Fibroblast of the aortic adventitia (primary cell): ENCODE data around the gene LDLRAD3. TPM values are rescaled to one million over a fixed set of nuclear protein-coding genes. Genes with fewer than 3 reads are reported as not detected.

Source experiments
- DNase-seq: peaks from one replicate; pipeline ENCODE4 v3.0.0-alpha.2; 2010; ENCODE audit warnings: low read depth
- H3K4me3 ChIP-seq: 2 replicates; pipeline ENCODE4 v1.5.1; 2011; ENCODE audit warnings: low read depth, mild to moderate bottlenecking, control low read depth, low read length, moderate library complexity
- total RNA-seq: library from RNA; depleted of rRNA; stranded (reverse); fragments of >200 nt; gene quantifications from 2 replicates; pipeline ENCODE4 v1.2.3, GENCODE V29; 2012; ENCODE audit warnings: low replicate concordance
- TF ChIP-seq, protein P1 (sequence below): IDR thresholded peaks from 2 replicates; pipeline ENCODE4 v1.5.1; 2011; ENCODE audit warnings: mild to moderate bottlenecking, low read length, control low read depth, inconsistent platforms; ENCODE audit not compliant: insufficient read depth

The LDLRAD3 gene
- total RNA-seq, 1 donor = 10.8 TPM

DNA sequence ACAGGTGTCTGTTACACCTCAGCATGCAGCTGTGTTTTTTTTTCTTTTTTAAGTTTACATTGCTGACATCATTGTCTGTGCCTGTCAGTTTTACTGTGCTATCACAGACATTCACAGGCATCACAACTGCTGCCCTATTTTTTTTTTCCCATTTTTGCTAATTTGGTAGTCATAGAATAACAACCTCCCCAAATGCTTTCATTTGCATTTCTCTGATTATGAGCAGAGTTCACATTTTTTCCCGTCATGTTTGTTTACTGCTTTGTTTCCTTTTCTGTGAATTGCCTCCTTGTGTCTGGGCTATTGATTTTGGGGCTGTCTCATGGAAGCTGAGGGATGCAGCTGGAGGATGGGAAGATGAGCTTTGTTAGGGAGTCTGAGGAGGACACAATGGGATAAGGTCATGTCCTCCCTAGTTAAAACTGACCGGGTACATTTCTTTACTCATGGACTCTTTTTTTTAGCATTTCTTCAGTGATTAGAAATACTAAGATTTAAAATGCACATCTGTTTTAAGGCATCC lies 155.1 kb downstream of the LDLRAD3 start:
- no peak for DNase-seq
- TF ChIP-seq, protein P1, sequence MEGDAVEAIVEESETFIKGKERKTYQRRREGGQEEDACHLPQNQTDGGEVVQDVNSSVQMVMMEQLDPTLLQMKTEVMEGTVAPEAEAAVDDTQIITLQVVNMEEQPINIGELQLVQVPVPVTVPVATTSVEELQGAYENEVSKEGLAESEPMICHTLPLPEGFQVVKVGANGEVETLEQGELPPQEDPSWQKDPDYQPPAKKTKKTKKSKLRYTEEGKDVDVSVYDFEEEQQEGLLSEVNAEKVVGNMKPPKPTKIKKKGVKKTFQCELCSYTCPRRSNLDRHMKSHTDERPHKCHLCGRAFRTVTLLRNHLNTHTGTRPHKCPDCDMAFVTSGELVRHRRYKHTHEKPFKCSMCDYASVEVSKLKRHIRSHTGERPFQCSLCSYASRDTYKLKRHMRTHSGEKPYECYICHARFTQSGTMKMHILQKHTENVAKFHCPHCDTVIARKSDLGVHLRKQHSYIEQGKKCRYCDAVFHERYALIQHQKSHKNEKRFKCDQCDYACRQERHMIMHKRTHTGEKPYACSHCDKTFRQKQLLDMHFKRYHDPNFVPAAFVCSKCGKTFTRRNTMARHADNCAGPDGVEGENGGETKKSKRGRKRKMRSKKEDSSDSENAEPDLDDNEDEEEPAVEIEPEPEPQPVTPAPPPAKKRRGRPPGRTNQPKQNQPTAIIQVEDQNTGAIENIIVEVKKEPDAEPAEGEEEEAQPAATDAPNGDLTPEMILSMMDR = no peak
- no peak overlapping the region for H3K4me3 ChIP-seq

DNA sequence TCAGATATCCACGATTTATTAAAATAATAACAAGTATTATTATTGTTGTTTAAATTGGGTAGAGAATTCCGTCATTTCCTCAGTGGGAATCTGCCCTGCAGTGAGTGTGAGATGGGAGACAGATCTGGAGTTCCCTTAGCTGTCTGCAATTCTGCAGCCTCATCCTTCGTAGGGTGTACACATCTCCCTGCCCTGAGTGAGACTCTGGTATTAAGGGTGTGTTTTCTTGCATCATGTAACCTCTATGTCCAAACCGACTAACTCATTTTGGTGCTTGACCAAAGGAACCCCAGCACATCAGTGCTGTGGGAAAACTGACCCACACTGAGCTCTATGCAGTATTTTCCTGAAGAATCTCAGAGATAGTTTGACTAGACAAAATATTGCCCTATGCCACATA lies 157.6 kb downstream of the LDLRAD3 start:
- no peak overlapping the region for H3K4me3 ChIP-seq
- TF ChIP-seq, protein P1 = no peak
- DNase-seq = no peak

DNA sequence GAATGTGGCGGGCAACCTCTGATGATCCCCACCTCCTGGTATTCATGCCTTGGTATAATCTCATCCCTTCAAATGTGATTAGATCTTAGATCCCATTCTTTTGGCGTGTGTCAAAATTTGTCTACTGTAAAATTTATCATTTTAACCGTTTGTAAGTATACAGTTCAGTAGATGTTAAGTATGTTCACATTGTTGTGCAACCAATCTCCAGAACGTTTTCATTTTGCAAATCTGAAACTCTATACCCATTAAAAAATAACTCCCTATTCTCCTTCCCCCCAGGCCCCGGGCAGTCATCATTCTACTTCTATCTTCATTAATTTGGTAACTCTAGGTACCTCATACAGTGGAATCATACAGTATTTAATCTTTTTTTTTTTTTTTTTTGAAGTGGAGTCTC lies 159.0 kb downstream of the LDLRAD3 start:
- TF ChIP-seq, protein P1 = no peak
- H3K4me3 ChIP-seq = no peak overlapping the region
- no peak for DNase-seq

DNA sequence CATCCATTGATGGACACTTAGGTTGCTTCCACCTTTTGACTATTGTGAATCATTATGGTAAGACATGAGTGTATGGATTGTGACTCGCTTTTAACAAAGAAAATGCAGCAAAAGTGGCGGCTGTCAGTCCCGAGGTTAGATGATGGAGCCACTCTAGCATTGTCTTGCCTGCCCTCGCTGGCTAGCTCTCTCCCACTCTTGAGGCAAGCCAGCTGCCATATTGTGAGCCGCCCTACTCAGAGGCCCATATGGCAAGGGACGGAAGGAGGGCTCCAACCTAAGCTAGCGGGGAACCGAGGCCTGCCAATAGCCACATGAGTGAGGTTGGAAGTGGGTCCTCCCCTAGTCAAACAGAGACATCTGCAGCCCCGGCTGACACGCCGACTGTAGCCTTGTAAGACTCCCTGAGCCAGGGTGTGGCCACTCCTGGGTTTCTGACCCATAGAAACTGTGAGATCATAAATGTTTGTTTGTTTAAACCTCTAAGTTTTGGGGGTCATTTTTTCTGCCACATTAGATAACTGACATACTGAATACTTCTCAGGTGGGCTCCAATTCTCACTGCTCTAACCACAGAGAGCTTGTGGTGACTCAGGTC lies 160.2 kb downstream of the LDLRAD3 start:
- H3K4me3 ChIP-seq = no peak overlapping the region
- TF ChIP-seq, protein P1 = no peak

DNA sequence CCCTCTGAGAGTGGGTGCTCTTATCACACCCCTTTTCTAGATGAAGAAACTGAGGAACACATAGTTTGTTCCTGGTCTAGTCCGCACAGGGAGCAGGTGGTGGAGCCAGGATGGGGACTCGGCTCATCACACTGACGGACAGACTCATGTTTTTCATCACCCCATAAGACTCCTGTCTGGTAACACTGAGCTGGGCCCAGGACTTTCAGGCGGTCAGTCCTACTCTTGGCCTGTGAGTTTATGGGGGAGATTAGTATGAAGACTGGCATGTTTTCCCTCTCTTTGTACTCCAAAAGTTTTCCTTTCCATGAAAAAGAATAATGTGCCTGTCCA lies 160.8 kb downstream of the LDLRAD3 start:
- TF ChIP-seq, protein P1 = no peak
- H3K4me3 ChIP-seq = no peak overlapping the region
- DNase-seq = no peak

More for the DNA sequence above, 160.2 kb downstream of the LDLRAD3 start:
- no peak for DNase-seq

DNA sequence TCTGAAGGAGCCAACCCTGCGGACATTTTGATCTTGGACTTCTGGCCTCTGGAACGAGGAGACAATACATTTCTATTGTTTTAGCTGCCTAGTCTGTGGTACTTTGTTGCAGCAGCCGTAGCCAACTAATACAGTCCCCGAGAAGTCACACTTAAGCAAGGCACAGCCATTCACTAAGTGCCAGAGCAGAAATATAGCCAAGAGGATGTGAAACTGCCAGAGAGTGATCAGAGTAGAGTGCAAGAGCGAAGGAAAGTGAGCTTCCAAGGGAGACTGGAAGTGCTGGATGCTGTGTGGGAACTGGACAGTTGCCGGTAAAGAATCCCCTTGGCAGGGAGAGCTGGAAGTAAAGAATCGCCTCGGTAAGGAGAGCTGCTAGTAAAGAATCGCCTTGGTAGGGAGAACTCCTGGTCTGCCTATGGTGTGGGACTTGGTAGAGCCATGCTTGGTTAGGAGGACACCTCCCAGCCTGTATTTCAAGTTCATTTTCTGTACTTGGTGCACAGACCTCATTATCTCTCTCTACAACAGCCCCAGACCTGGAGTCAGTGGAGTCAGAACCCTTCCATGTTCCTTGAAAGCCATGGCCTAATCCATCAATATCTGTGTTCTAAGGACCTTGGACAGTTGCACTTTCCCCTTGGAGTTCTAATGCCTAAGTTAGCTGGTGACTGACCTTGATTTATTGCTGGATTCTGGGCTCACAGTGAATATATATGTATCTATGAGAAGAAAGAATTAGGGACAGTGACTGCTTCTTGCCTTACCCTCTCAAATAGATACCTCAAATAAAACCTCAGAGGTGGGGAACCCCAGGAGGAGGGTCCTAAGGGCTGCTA lies 162.1 kb downstream of the LDLRAD3 start:
- TF ChIP-seq, protein P1 = no peak
- DNase-seq = no peak
- no peak overlapping the region for H3K4me3 ChIP-seq
